ENCODE data around the gene AGAP1. TPM values are rescaled to one million over a fixed set of nuclear protein-coding genes. Genes with fewer than 3 reads are reported as not detected.
A peak's percentile ranks its signal among the peaks of the same experiment; 100 is the strongest.

The AGAP1 gene
- total and polyA plus RNA-seq, 2 donors from 2014 or later = 8.1 to 44.5 TPM

- Histone ChIP-seq H3K9me3 (ENCODE audit: control insufficient read depth in 2 of 3, insufficient read depth in 1 of 3, low read length in 3 of 3) (no peaks in the 10 kb centered on the region), H3K36me3 (ENCODE audit: control insufficient read depth in 2 of 3, insufficient read depth in 3 of 3, low read length in 3 of 3) (no peaks in the 10 kb centered on the region), H3K27me3 (ENCODE audit: control insufficient read depth, insufficient read depth, low read length) (peaks cover 59% of the 10 kb centered on the region), H3K27ac (ENCODE audit: low read depth in 2 of 2, low read length in 2 of 2) (no peak overlapping the region), H3K4me3 (ENCODE audit: low read length in 3 of 3) (no peak overlapping the region), H3K4me1 (ENCODE audit: control insufficient read depth in 2 of 3, insufficient read depth in 2 of 3, low read depth in 1 of 3, low read length in 3 of 3) (peaks cover 0 to 5% (median 0%) of the 10 kb centered on the region in 3 donors), H3K9ac (ENCODE audit: low read length in 3 of 3) (no peak overlapping the region)
- FAIRE-seq = no peak
- no peak for TF ChIP-seq CTCF (IDR thresholded peaks at IDR 0.05; ENCODE audit: borderline replicate concordance, extremely low read depth, insufficient read depth)
- peak in 1 of 5 donors; percentile 52 for DNase-seq
- intact Hi-C loops (cut with DNase I) = no loop called here
Measured at GRCh38 chr2:236171680-236172254, 677.9 kb downstream of the AGAP1 start.

DNA sequence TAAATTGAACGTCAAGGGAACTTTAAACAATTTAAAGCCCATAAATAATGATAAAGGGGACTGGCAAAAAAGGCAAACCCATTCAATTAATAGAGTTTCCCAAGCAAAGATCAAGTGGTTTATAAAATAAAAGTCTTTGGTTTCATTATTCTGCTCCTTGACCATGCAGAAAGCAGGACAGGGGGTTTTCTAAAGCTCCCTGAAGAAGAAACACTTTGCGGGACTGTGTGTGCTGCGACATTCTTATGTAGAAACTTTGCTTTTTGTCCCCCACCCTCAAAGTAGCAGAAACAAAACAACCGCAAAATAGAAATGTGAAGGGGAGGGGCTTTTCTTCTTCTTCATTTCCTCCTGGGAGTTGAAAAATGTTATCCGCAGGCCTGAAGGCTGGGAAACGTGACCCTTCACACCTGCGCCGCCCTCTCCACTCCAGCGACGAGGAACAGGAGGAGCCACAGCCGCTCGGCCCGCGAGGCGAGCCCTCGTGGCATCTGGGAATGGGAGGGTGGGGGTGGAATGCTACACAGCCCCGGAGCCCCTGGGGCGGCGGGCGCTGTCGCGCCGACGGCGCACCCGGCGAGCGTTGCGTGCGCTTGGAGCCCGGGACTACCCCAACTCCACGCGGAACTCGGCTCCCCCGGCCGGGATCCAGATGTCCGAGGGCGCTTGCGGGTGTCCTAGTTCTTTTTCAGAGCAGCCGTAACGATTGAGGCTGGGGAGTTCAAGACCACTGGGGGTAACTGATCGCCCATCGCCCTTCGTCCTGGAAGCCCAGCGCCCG lies 678.6 kb downstream of the AGAP1 start:
- Histone ChIP-seq H3K36me3 (ENCODE audit: control insufficient read depth in 2 of 3, insufficient read depth in 3 of 3, low read length in 3 of 3) (no peaks in the 10 kb centered on the region), H3K27ac (ENCODE audit: low read depth in 2 of 2, low read length in 2 of 2) (no peak overlapping the region), H3K27me3 (ENCODE audit: control insufficient read depth, insufficient read depth, low read length) (peaks cover 57% of the 10 kb centered on the region), H3K4me3 (ENCODE audit: low read length in 3 of 3) (no peak overlapping the region), H3K4me1 (ENCODE audit: control insufficient read depth in 2 of 3, insufficient read depth in 2 of 3, low read depth in 1 of 3, low read length in 3 of 3) (peaks cover 0 to 2% (median 0%) of the 10 kb centered on the region in 3 donors), H3K9me3 (ENCODE audit: control insufficient read depth in 2 of 3, insufficient read depth in 1 of 3, low read length in 3 of 3) (no peaks in the 10 kb centered on the region), H3K9ac (ENCODE audit: low read length in 3 of 3) (no peak overlapping the region)
- peak in 2 of 5 donors; percentile 44 to 45 for DNase-seq
- intact Hi-C loops (cut with DNase I) = no loop called here
- TF ChIP-seq CTCF (IDR thresholded peaks at IDR 0.05; ENCODE audit: borderline replicate concordance, extremely low read depth, insufficient read depth) = no peak
- FAIRE-seq = no peak

DNA sequence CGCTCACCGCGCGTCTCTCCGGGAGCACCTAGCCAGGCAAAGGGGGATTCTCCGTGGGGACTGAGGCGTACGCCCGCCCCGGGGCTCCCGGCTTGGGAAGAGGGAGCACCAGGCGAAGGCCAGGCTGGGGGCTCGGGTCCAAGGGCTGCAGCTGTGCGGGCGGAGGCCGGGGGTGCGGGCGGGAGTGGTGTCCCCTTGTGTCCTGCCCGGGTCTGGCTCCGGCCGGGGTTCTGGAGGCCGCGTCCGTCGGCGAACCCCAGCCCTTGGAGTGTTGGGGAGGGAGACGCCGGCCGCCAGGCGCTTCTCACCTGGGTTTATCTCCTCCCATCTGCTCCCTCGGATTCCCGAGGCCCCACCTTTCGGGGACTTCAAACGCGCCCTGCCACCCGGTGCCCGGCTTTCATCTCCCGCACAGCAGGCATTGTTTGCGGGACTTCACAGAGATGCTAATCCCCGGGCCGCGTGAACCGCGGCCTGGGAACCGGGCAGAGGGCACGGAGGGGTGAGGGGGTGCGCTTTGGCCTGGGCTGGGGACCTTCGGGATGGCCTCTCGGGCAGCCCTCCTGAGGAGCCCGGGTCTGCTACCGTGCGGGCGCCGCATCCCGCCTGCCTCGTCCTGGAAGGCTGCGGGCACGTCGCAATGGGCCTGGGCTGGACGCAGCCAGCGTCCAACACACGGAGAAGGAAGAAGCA lies 679.3 kb downstream of the AGAP1 start:
- Histone ChIP-seq H3K9me3 (ENCODE audit: control insufficient read depth in 2 of 3, insufficient read depth in 1 of 3, low read length in 3 of 3) (no peaks in the 10 kb centered on the region), H3K4me1 (ENCODE audit: control insufficient read depth in 2 of 3, insufficient read depth in 2 of 3, low read depth in 1 of 3, low read length in 3 of 3) (peaks cover 0 to 2% (median 0%) of the 10 kb centered on the region in 3 donors), H3K36me3 (ENCODE audit: control insufficient read depth in 2 of 3, insufficient read depth in 3 of 3, low read length in 3 of 3) (no peaks in the 10 kb centered on the region), H3K27me3 (ENCODE audit: control insufficient read depth, insufficient read depth, low read length) (peaks cover 60% of the 10 kb centered on the region), H3K9ac (ENCODE audit: low read length in 3 of 3) (no peak overlapping the region), H3K27ac (ENCODE audit: low read depth in 2 of 2, low read length in 2 of 2) (no peak overlapping the region), H3K4me3 (ENCODE audit: low read length in 3 of 3) (no peak overlapping the region)
- TF ChIP-seq CTCF (IDR thresholded peaks at IDR 0.05; ENCODE audit: borderline replicate concordance, extremely low read depth, insufficient read depth) = no peak
- intact Hi-C loops (cut with DNase I) = no loop called here
- FAIRE-seq (no peak), DNase-seq (peak in 2 of 5 donors; percentile 48 to 65)

Measured in kidney (tissue), 14 donors.